Nephron (organoid): Measurements from ENCODE around the gene BMP6.

Source experiments
- H3K27ac Mint-ChIP-seq, 3 experiments: 2 replicates each; pipeline ENCODE4 v1.8.0; 2020; ENCODE audit warnings: mixed read lengths in 3 of 3, mild to moderate bottlenecking in 2 of 3, moderate library complexity in 1 of 3
- H3K27me3 Mint-ChIP-seq: 2 replicates; pipeline ENCODE4 v1.8.0; 2021; ENCODE audit warnings: low read depth, mild to moderate bottlenecking, moderate library complexity, mixed read lengths
- H3K36me3 Mint-ChIP-seq: 2 replicates; pipeline ENCODE4 v1.8.0; 2020; ENCODE audit warnings: low read depth, mixed read lengths
- H3K4me1 Mint-ChIP-seq: 2 replicates; pipeline ENCODE4 v1.8.0; 2020; ENCODE audit warnings: mixed read lengths
- H3K4me3 Mint-ChIP-seq, 3 experiments: 2 replicates each; pipeline ENCODE4 v1.8.0; 2020; ENCODE audit warnings: mild to moderate bottlenecking in 3 of 3, mixed read lengths in 3 of 3, moderate library complexity in 2 of 3
- H3K9me3 Mint-ChIP-seq: 2 replicates; pipeline ENCODE4 v1.8.0; 2020; ENCODE audit warnings: mixed read lengths
- TF ChIP-seq, protein P1 (sequence below), 3 experiments: fragments of 200-600 bp; sonication (generic); IDR thresholded peaks; one replicate each; pipeline ENCODE4 v1.5.0; 2021; ENCODE audit warnings: antibody characterized with exemption in 3 of 3; ENCODE audit not compliant: unreplicated experiment in 3 of 3

Gene BMP6

DNA sequence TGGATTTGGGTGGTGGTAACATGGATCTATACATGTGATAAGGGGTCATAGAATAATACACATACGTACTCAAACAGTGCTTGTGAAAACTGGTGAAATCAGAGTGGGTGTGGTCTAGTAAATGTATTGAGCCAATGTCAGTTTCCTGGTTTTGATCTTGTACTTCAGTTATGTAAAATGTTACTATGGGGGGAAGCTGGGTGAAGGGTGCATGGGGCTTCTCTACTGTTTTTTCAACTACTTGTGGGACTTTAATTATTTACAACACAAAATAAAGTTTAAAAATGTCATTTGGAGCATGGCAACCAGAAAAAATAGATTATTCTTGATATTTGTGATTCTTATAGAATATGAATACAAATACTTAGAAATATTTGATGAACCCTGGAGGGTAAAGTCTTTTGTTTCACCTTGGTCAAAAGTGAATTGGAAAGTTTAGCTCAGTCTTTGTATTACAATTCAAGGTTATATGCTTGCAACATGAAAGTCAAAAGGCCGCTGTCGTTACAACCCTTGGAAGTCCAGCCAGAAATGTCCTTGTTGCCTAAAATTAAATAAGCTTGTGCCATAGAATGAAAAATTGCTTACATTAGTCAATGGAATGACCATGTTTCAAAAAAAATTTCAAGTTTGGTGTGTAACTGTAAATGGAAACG lies 110.6 kb downstream of the BMP6 start:
- H3K27ac Mint-ChIP-seq: no peak overlapping the region
- TF ChIP-seq, protein P1, sequence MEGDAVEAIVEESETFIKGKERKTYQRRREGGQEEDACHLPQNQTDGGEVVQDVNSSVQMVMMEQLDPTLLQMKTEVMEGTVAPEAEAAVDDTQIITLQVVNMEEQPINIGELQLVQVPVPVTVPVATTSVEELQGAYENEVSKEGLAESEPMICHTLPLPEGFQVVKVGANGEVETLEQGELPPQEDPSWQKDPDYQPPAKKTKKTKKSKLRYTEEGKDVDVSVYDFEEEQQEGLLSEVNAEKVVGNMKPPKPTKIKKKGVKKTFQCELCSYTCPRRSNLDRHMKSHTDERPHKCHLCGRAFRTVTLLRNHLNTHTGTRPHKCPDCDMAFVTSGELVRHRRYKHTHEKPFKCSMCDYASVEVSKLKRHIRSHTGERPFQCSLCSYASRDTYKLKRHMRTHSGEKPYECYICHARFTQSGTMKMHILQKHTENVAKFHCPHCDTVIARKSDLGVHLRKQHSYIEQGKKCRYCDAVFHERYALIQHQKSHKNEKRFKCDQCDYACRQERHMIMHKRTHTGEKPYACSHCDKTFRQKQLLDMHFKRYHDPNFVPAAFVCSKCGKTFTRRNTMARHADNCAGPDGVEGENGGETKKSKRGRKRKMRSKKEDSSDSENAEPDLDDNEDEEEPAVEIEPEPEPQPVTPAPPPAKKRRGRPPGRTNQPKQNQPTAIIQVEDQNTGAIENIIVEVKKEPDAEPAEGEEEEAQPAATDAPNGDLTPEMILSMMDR (IDR thresholded peaks at IDR 0.05; ENCODE audit: unreplicated experiment in 3 of 3): no peak
- H3K4me1 Mint-ChIP-seq: peaks cover 9% of the 10 kb centered on the region
- no peaks in the 10 kb centered on the region for H3K27me3 Mint-ChIP-seq
- no peak overlapping the region for H3K4me3 Mint-ChIP-seq
- no peaks in the 10 kb centered on the region for H3K9me3 Mint-ChIP-seq
- H3K36me3 Mint-ChIP-seq: no peaks in the 10 kb centered on the region

DNA sequence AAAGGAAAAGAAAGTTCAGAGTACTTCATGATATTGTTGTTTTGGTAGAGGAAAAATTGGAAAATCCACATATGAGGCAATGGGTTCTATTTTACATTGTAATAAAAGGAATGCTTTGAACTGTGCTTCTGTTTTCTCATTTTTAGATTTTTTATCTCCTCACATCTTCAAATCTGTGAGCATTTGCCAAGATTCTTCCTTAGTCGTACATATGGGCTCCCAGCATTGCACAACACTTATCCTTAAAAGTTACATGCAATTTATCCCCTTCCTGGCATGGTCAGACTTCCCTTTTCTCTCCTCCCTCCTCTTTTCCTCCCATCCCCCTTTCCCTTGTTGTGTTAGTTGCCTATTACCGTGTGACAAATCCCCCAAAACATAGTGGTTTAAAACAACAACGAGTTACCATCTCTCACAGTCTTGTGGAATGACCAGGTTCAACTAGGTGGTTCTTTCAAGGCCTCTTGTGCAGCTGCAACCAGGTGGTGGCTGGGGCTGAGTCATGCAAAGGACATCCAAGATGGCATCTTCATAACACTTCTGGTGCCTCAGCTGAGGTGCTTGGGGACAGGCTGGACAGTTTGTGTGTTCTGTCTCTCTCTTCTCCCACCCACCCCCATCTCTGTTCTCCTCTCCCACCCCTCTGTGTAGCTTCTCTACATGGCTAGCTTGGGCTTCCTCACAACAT lies 116.0 kb downstream of the BMP6 start:
- no peak overlapping the region for H3K4me3 Mint-ChIP-seq
- H3K27ac Mint-ChIP-seq: no peak overlapping the region
- H3K36me3 Mint-ChIP-seq: no peaks in the 10 kb centered on the region
- no peaks in the 10 kb centered on the region for H3K27me3 Mint-ChIP-seq
- H3K4me1 Mint-ChIP-seq: peaks cover 8% of the 10 kb centered on the region
- TF ChIP-seq, protein P1 (IDR thresholded peaks at IDR 0.05; ENCODE audit: unreplicated experiment in 3 of 3): no peak
- H3K9me3 Mint-ChIP-seq: no peaks in the 10 kb centered on the region

GRCh38 chr6:7846966-7847818 lies 121.3 kb downstream of the BMP6 start:
- TF ChIP-seq, protein P1 (IDR thresholded peaks at IDR 0.05; ENCODE audit: unreplicated experiment in 3 of 3): no peak

GRCh38 chr6:7848229-7848628 lies 122.3 kb downstream of the BMP6 start:
- no peaks in the 10 kb centered on the region for H3K27me3 Mint-ChIP-seq
- peaks cover 26% of the 10 kb centered on the region for H3K9me3 Mint-ChIP-seq
- H3K4me3 Mint-ChIP-seq: no peak overlapping the region
- H3K4me1 Mint-ChIP-seq: peaks cover 12% of the 10 kb centered on the region
- peaks cover 7% of the 10 kb centered on the region for H3K36me3 Mint-ChIP-seq
- TF ChIP-seq, protein P1 (IDR thresholded peaks at IDR 0.05; ENCODE audit: unreplicated experiment in 3 of 3): no peak
- H3K27ac Mint-ChIP-seq: no peak overlapping the region

More at GRCh38 chr6:7846966-7847818, 121.3 kb downstream of the BMP6 start:
- peaks cover 12% of the 10 kb centered on the region for H3K4me1 Mint-ChIP-seq
- H3K9me3 Mint-ChIP-seq: peaks cover 19% of the 10 kb centered on the region
- H3K4me3 Mint-ChIP-seq: no peak overlapping the region
- peaks cover 4% of the 10 kb centered on the region for H3K36me3 Mint-ChIP-seq
- no peaks in the 10 kb centered on the region for H3K27me3 Mint-ChIP-seq
- no peak overlapping the region for H3K27ac Mint-ChIP-seq

DNA sequence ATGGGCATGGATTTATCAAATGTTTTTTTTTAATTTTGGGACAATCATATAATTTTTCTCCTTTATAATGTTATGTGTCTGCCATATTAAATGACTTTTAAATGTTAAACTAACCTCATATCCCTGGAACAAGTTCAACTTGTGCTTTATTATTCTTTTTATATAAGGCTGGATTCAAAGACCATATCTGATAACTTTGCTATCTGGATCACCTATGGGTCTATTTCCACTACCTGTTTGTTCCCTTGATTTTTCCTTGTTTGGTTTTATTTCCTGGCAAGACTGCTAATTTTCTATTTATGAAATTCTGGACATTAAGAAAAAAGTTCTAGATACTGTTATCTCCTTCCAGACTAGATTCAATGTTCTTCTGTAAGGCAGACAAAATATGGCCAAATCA lies 125.9 kb downstream of the BMP6 start:
- H3K4me1 Mint-ChIP-seq: peaks cover 6% of the 10 kb centered on the region
- H3K27me3 Mint-ChIP-seq: no peaks in the 10 kb centered on the region
- H3K36me3 Mint-ChIP-seq: peaks cover 7% of the 10 kb centered on the region
- no peak overlapping the region for H3K27ac Mint-ChIP-seq
- TF ChIP-seq, protein P1 (IDR thresholded peaks at IDR 0.05; ENCODE audit: unreplicated experiment in 3 of 3): no peak
- peaks cover 31% of the 10 kb centered on the region for H3K9me3 Mint-ChIP-seq
- no peak overlapping the region for H3K4me3 Mint-ChIP-seq
